K562 (cell line): Measurements from ENCODE around the gene SLCO3A1.

Source experiments
- CBFB ChIP-seq: sonication (generic); formaldehyde crosslinking; IDR thresholded peaks from 2 replicates; pipeline ENCODE4 v1.4.0; 2020; ENCODE audit warnings: mild to moderate bottlenecking, missing genetic modification reagents
- CTCF ChIP-seq, 3 experiments: IDR thresholded peaks in 2 of 3; conservative IDR thresholded peaks in 1 of 3; 2 replicates each; pipeline ENCODE4 v1.5.1; 2011 to 2012; ENCODE audit warnings: low read length in 3 of 3, mild to moderate bottlenecking in 3 of 3, control low read depth in 2 of 3, improper control_type of control experiment in 1 of 3, inconsistent platforms in 1 of 3, low read depth in 1 of 3, mixed read lengths in 1 of 3, moderate library complexity in 1 of 3; ENCODE audit not compliant: insufficient read depth in 2 of 3
- HNRNPL ChIP-seq: fragments of 200-400 bp; formaldehyde crosslinking; IDR thresholded peaks from 2 replicates; pipeline ENCODE4 v1.6.1; 2017; ENCODE audit warnings: low read depth, mild to moderate bottlenecking, low read length
- SMC3 ChIP-seq: conservative IDR thresholded peaks from 2 replicates; pipeline ENCODE4 v1.6.1; 2011; ENCODE audit warnings: low read depth, low read length, improper control_type of control experiment; ENCODE audit not compliant: insufficient read depth
- ZNF274 ChIP-seq: IDR thresholded peaks from 2 replicates; pipeline ENCODE4 v1.6.1; 2011; ENCODE audit warnings: low read depth, mild to moderate bottlenecking, low read length, moderate library complexity, borderline replicate concordance
- TF ChIP-seq, protein P1 (sequence below): sonication (generic); formaldehyde crosslinking; IDR thresholded peaks from 2 replicates; pipeline ENCODE4 v1.8.0; 2022; ENCODE audit warnings: mild to moderate bottlenecking, missing genetic modification reagents

DNA sequence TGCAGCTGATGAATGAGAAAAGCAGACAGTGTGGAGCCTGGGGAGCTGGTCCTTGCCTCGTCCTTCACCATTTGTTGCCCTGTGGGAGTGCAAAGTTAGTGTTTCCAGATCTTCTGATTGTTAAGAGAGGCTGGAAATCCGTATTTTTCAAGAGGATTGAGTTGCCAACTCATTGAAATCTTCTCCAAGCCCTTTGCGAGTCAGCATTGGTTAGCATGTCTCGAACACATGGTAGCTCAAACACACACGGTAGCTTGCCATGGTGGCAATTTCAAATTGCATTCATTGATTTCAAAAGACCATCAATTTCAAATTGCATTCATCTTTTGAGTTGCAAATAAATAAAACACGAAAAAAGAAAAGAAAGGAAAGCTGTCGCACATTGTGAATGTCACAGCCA, 70.7 kb downstream of the SLCO3A1 start:
- TF ChIP-seq, protein P1, sequence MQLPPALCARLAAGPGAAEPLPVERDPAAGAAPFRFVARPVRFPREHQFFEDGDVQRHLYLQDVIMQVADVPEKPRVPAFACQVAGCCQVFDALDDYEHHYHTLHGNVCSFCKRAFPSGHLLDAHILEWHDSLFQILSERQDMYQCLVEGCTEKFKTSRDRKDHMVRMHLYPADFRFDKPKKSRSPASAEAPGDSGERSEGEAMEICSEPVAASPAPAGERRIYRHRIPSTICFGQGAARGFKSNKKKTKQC: no peak
- no peak for TF ChIP-seq HNRNPL
- TF ChIP-seq CBFB: no peak
- TF ChIP-seq CTCF (IDR thresholded peaks at IDR 0.05 in 2 of 3, conservative IDR thresholded peaks at IDR 0.05 in 1 of 3; ENCODE audit: insufficient read depth in 2 of 3, low read depth in 1 of 3, low read length in 3 of 3): no peak
- no peak for TF ChIP-seq ZNF274
- TF ChIP-seq SMC3: no peak
